Endothelial cell of umbilical vein (primary cell): ENCODE results near the gene IL17REL. TPM values are rescaled to one million over a fixed set of nuclear protein-coding genes. Genes with fewer than 3 reads are reported as not detected.

Experiments
- BruUV-seq: library from RNA; stranded (reverse); fragments of 400-500 nt; replicated peaks from 2 replicates; lab custom pipeline; 2021; lab: Mats Ljungman, UMichigan
- CTCF ChIA-PET: fragments of 300-600, 350-600 bp; sonication (Branson Sonifier 250); formaldehyde crosslinking; loops from one replicate; lab custom pipeline; 2021; ENCODE audit warnings: antibody characterized with exemption, inconsistent platforms; lab: Charles Lee
- POLR2A ChIA-PET: fragments of 300-600, 350-600 bp; sonication (Branson Sonifier 250); formaldehyde crosslinking; loops from one replicate; lab custom pipeline; 2021; ENCODE audit warnings: antibody characterized with exemption, inconsistent platforms; lab: Charles Lee
- DNase-seq: peaks from one replicate; pipeline ENCODE4 v3.0.0-alpha.2; 2011; ENCODE audit warnings: low read depth, low spot score
- FAIRE-seq: peaks from 2 replicates; lab custom pipeline; 2011; peaks lifted over from hg19 to GRCh38; lab: Jason Lieb, UNC
- H2AFZ ChIP-seq: 2 replicates; pipeline ENCODE4 v1.6.0; 2012; ENCODE audit warnings: low read depth, low read length, control low read depth, inconsistent platforms
- H3K27ac ChIP-seq: 2 replicates; pipeline ENCODE4 v1.5.1; 2011; ENCODE audit warnings: low read depth, mild to moderate bottlenecking, control low read depth, low read length, moderate library complexity; ENCODE audit not compliant: insufficient read depth
- H3K27me3 ChIP-seq, 2 experiments: 2 replicates each; pipeline versions ENCODE4 v1.6.0 to v1.6.1; 2011; ENCODE audit warnings: low read length in 2 of 2, mixed read lengths in 1 of 2; ENCODE audit not compliant: control insufficient read depth in 2 of 2, insufficient read depth in 2 of 2
- H3K36me3 ChIP-seq, 2 experiments: 2 replicates in 1 of 2; 3 replicates in 1 of 2; pipeline ENCODE4 v1.5.1; 2011; ENCODE audit warnings: low read length in 2 of 2, mild to moderate bottlenecking in 1 of 2, moderate library complexity in 1 of 2; ENCODE audit not compliant: control insufficient read depth in 2 of 2, insufficient read depth in 2 of 2; ENCODE audit errors: extremely low read depth in 1 of 2
- H3K4me1 ChIP-seq: 3 replicates; pipeline ENCODE4 v1.5.1; 2011; ENCODE audit warnings: mild to moderate bottlenecking, low read length; ENCODE audit not compliant: control insufficient read depth, insufficient read depth; ENCODE audit errors: extremely low read depth
- H3K4me2 ChIP-seq: 2 replicates; pipeline ENCODE4 v1.6.1; 2011; ENCODE audit warnings: low read length, control low read depth, mixed read lengths; ENCODE audit not compliant: insufficient read depth
- H3K4me3 ChIP-seq, 3 experiments: fragments of 200-600 bp in 1 of 3; sonication (generic), shearing (Covaris generic) in 1 of 3; replicated peaks in 1 of 3; 2 replicates each; pipeline ENCODE4 v1.5.1; 2011 to 2016; ENCODE audit warnings: control low read depth in 3 of 3, low read length in 3 of 3, mild to moderate bottlenecking in 2 of 3, inconsistent platforms in 1 of 3, low read depth in 1 of 3, moderate library complexity in 1 of 3; ENCODE audit not compliant: insufficient read depth in 1 of 3
- H3K79me2 ChIP-seq: 2 replicates; pipeline ENCODE4 v1.6.0; 2012; ENCODE audit warnings: low read length, inconsistent platforms; ENCODE audit not compliant: control insufficient read depth, insufficient read depth
- H3K9ac ChIP-seq: replicated peaks from 2 replicates; pipeline ENCODE3; 2011; ENCODE audit warnings: low read length, control low read depth; ENCODE audit not compliant: insufficient read depth; ENCODE audit errors: extremely low read depth
- H3K9me1 ChIP-seq: replicated peaks from 3 replicates; pipeline ENCODE4 v1.6.0; 2011; ENCODE audit warnings: mild to moderate bottlenecking, low read length; ENCODE audit not compliant: control insufficient read depth, insufficient read depth; ENCODE audit errors: extremely low read depth
- H3K9me3 ChIP-seq: replicated peaks from 2 replicates; pipeline ENCODE4 v1.5.1; 2012; ENCODE audit warnings: low read length, inconsistent platforms; ENCODE audit not compliant: control insufficient read depth, insufficient read depth
- H4K20me1 ChIP-seq: replicated peaks from 2 replicates; pipeline ENCODE3; 2011; ENCODE audit warnings: mild to moderate bottlenecking, low read length; ENCODE audit not compliant: control insufficient read depth, insufficient read depth; ENCODE audit errors: extremely low read depth
- FOS ChIP-seq: IDR thresholded peaks from 2 replicates; pipeline ENCODE4 v1.6.1; 2011; ENCODE audit warnings: mild to moderate bottlenecking, low read length, moderate library complexity, borderline replicate concordance; ENCODE audit not compliant: insufficient read depth
- GATA2 ChIP-seq: IDR thresholded peaks from 2 replicates; pipeline ENCODE4 v1.7.0; 2011; ENCODE audit warnings: low read depth, mild to moderate bottlenecking, moderate library complexity, mixed read lengths, low read length; ENCODE audit not compliant: insufficient read length, insufficient read depth
- JUN ChIP-seq: IDR thresholded peaks from 2 replicates; pipeline ENCODE4 v1.6.1; 2011; ENCODE audit warnings: borderline replicate concordance, low read depth; ENCODE audit not compliant: insufficient read length, insufficient read depth
- MYC ChIP-seq: IDR thresholded peaks from one replicate; pipeline ENCODE4 v1.6.1; 2011; ENCODE audit warnings: mild to moderate bottlenecking, low read depth, low read length
- POLR2A ChIP-seq: IDR thresholded peaks from 2 replicates; pipeline ENCODE4 v1.6.1; 2012; ENCODE audit warnings: low read depth, mild to moderate bottlenecking, control low read depth, low read length
- POLR2AphosphoS5 ChIP-seq: IDR thresholded peaks from 2 replicates; pipeline ENCODE4 v1.6.1; 2012; ENCODE audit warnings: low read depth, mild to moderate bottlenecking, control low read depth, low read length, moderate library complexity; ENCODE audit not compliant: insufficient read depth
- dilution Hi-C: fragments of 300-500 bp; cut with MboI; formaldehyde crosslinking; loops from one replicate; pipeline ENCODE4 v1.15.0; 2019; ENCODE audit warnings: low sequenced_read_pairs; ENCODE audit not compliant: extremely low pct_ligation_motif_present
- intact Hi-C: fragments of 100-400 bp; cut with micrococcal nuclease; formaldehyde crosslinking; loops from one replicate; pipeline ENCODE4 v1.10.0; 2022
- polyA plus RNA-seq, 4 experiments: library from polyadenylated mRNA; depleted of rRNA in 3 of 4; stranded (reverse) in 3 of 4; unstranded in 1 of 4; fragments of >200 nt; gene quantifications; 2 replicates each; pipeline versions ENCODE4 v1.2.1 to v1.2.3, GENCODE V29; 2011 to 2012; ENCODE audit warnings: missing spikeins in 1 of 4
- total RNA-seq: library from RNA; stranded (reverse); gene quantifications from 2 replicates; pipeline ENCODE4 v1.2.3, GENCODE V29; 2021
- TF ChIP-seq, protein P1 (sequence below), 2 donors: IDR thresholded peaks; 1 replicate in 1 of 2; 2 replicates in 1 of 2; pipeline ENCODE4 v1.5.1; 2011; ENCODE audit warnings: low read length in 2 of 2, mild to moderate bottlenecking in 2 of 2, moderate library complexity in 2 of 2, control low read depth in 1 of 2, inconsistent platforms in 1 of 2, low read depth in 1 of 2; ENCODE audit not compliant: insufficient read depth in 1 of 2; ENCODE audit errors: extremely low read depth in 1 of 2
- TF ChIP-seq, protein P2 (sequence below): IDR thresholded peaks from 2 replicates; pipeline ENCODE4 v1.6.1; 2011; ENCODE audit not compliant: insufficient read depth, insufficient read length

IL17REL gene
- total and polyA plus RNA-seq, 2 donors (not counting 3 experiments of a cell fraction or from before 2014, with no cell fraction given): 0.06 to 0.15 TPM

DNA sequence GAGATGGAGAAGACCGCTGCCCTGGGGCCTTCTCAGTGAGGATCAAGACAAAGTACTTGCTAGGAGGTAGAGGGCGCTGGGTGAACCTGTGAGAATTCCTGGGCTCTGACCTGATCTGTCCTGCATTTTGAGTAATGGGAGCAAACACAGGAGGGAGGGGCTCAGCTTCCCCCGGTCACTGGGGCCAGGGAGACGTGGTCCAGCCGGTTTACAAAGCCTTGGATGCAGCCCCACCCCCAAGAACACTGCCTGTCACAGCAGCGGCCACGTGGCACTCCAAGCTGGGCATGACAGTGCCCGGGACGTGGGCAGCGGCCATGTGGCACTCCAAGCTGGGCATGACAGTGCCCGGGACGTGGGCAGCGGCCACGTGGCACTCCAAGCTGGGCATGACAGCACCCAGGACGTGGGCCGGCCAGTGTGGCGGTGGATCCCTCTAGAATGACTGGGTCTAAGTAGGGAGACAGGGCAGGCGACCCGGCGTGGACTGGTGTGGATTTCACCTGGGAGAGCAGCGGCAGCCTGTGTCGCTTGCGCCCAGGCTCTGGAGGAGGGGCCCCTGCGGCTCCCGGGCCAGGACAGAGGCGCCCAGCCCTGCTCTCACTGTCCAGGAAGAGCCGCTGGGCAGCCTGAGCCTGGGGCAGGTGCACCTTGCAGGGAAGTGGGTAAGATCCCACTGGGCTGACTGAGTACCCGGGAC is 48.0 kb upstream of the IL17REL start:
- POLR2A ChIA-PET: no interaction called here
- TF ChIP-seq, protein P1, sequence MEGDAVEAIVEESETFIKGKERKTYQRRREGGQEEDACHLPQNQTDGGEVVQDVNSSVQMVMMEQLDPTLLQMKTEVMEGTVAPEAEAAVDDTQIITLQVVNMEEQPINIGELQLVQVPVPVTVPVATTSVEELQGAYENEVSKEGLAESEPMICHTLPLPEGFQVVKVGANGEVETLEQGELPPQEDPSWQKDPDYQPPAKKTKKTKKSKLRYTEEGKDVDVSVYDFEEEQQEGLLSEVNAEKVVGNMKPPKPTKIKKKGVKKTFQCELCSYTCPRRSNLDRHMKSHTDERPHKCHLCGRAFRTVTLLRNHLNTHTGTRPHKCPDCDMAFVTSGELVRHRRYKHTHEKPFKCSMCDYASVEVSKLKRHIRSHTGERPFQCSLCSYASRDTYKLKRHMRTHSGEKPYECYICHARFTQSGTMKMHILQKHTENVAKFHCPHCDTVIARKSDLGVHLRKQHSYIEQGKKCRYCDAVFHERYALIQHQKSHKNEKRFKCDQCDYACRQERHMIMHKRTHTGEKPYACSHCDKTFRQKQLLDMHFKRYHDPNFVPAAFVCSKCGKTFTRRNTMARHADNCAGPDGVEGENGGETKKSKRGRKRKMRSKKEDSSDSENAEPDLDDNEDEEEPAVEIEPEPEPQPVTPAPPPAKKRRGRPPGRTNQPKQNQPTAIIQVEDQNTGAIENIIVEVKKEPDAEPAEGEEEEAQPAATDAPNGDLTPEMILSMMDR (IDR thresholded peaks at IDR 0.05; ENCODE audit: extremely low read depth in 1 of 2, insufficient read depth in 1 of 2, low read depth in 1 of 2, low read length in 2 of 2): no peak
- no peak for TF ChIP-seq GATA2
- no peak for TF ChIP-seq FOS
- TF ChIP-seq POLR2AphosphoS5: no peak
- TF ChIP-seq JUN: no peak
- TF ChIP-seq, protein P2, sequence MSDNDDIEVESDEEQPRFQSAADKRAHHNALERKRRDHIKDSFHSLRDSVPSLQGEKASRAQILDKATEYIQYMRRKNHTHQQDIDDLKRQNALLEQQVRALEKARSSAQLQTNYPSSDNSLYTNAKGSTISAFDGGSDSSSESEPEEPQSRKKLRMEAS: no peak
- TF ChIP-seq POLR2A: no peak
- no peak for TF ChIP-seq MYC
- FAIRE-seq (no peak), DNase-seq (no peak)
- Histone ChIP-seq H3K4me1 (no peaks in the 10 kb centered on the region), H3K9ac (no peak overlapping the region), H4K20me1 (no peaks in the 10 kb centered on the region), H3K4me3 (no peak overlapping the region), H3K9me3 (no peaks in the 10 kb centered on the region), H3K36me3 (no peaks in the 10 kb centered on the region), H2AFZ (no peak overlapping the region), H3K9me1 (no peaks in the 10 kb centered on the region), H3K27me3 (peaks cover 10 to 19% of the 10 kb centered on the region in 2 experiments), H3K27ac (no peak overlapping the region), H3K79me2 (no peaks in the 10 kb centered on the region), H3K4me2 (no peak overlapping the region)
- intact Hi-C loops (no loop called here), dilution Hi-C loops (no loop called here)
- no TSS peak for BruUV-seq
- CTCF ChIA-PET: interaction anchor here (1.3 kb wide), 2 partner anchors 10 kb away, joined by 3 to 4 read pairs; no protein-coding TSS in a partner anchor
